KMS-11 (cell line): ENCODE data around the gene IQSEC1.

Experiments
- H2AFZ ChIP-seq: fragments of 200-600 bp; sonication (generic); 2 replicates; pipeline ENCODE4 v1.6.1; 2016; ENCODE audit warnings: antibody characterized with exemption, mixed run types, low read depth
- H3K27ac ChIP-seq: fragments of 200-600 bp; sonication (generic); 2 replicates; pipeline ENCODE4 v1.6.1; 2016; ENCODE audit warnings: mild to moderate bottlenecking, mixed run types
- H3K27me3 ChIP-seq: fragments of 200-600 bp; sonication (generic); 2 replicates; pipeline ENCODE4 v1.6.1; 2017; ENCODE audit warnings: mild to moderate bottlenecking, low read depth, mixed run types, moderate library complexity; ENCODE audit not compliant: insufficient read depth
- H3K36me3 ChIP-seq: fragments of 200-600 bp; sonication (generic); 2 replicates; pipeline ENCODE4 v1.6.1; 2017; ENCODE audit warnings: mild to moderate bottlenecking, mixed run types; ENCODE audit not compliant: insufficient read depth
- H3K4me1 ChIP-seq: fragments of 200-600 bp; sonication (generic); 2 replicates; pipeline ENCODE4 v1.6.1; 2016; ENCODE audit warnings: mild to moderate bottlenecking, low read depth, mixed run types; ENCODE audit not compliant: poor library complexity, severe bottlenecking
- H3K4me2 ChIP-seq: fragments of 200-600 bp; sonication (generic); 2 replicates; pipeline ENCODE4 v1.7.0; 2016; ENCODE audit warnings: mild to moderate bottlenecking, mixed run types
- H3K4me3 ChIP-seq: fragments of 200-600 bp; sonication (generic); IDR thresholded peaks from 2 replicates; pipeline ENCODE4 v1.6.1; 2017; ENCODE audit warnings: low read depth, low read length, mixed read lengths; ENCODE audit not compliant: insufficient read depth
- H3K79me2 ChIP-seq: fragments of 200-600 bp; sonication (generic); 2 replicates; pipeline ENCODE4 v1.6.1; 2016; ENCODE audit warnings: low read depth, mixed run types; ENCODE audit not compliant: insufficient read depth
- H3K9ac ChIP-seq: fragments of 200-600 bp; sonication (generic); 2 replicates; pipeline ENCODE4 v1.6.1; 2016; ENCODE audit warnings: mild to moderate bottlenecking, mixed run types
- H4K20me1 ChIP-seq: fragments of 200-600 bp; sonication (generic); 2 replicates; pipeline ENCODE4 v1.6.1; 2016; ENCODE audit warnings: mild to moderate bottlenecking, mixed run types; ENCODE audit not compliant: insufficient read depth
- CTCF ChIP-seq: fragments of 200-600 bp; sonication (generic); conservative IDR thresholded peaks from 2 replicates; pipeline ENCODE4 v1.6.1; 2017; ENCODE audit warnings: low read depth, mild to moderate bottlenecking, antibody characterized with exemption, low read length, moderate library complexity, mixed read lengths

IQSEC1 gene

GRCh38 chr3:12909710-12910109 is 163.5 kb downstream of the IQSEC1 start:
- Histone ChIP-seq H3K79me2 (no peaks in the 10 kb centered on the region), H3K4me1 (no peaks in the 10 kb centered on the region), H3K4me3 (no peak overlapping the region), H3K9ac (no peak overlapping the region), H3K36me3 (no peaks in the 10 kb centered on the region), H4K20me1 (no peaks in the 10 kb centered on the region), H3K27me3 (no peaks in the 10 kb centered on the region), H3K4me2 (no peak overlapping the region), H2AFZ (no peak overlapping the region), H3K27ac (no peak overlapping the region)
- TF ChIP-seq CTCF = no peak

- no peaks in the 10 kb centered on the region for H3K79me2 ChIP-seq
- H3K4me3 ChIP-seq = no peak overlapping the region
- H3K4me2 ChIP-seq = no peak overlapping the region
- no peak overlapping the region for H2AFZ ChIP-seq
- no peaks in the 10 kb centered on the region for H3K4me1 ChIP-seq
- no peaks in the 10 kb centered on the region for H3K36me3 ChIP-seq
- no peaks in the 10 kb centered on the region for H4K20me1 ChIP-seq
- TF ChIP-seq CTCF = no peak
- no peaks in the 10 kb centered on the region for H3K27me3 ChIP-seq
- no peak overlapping the region for H3K27ac ChIP-seq
- H3K9ac ChIP-seq = no peak overlapping the region
Observed at GRCh38 chr3:12908859-12909258, 164.4 kb downstream of the IQSEC1 start.

GRCh38 chr3:12908136-12908730 is 165.0 kb downstream of the IQSEC1 start:
- H3K27me3 ChIP-seq = no peaks in the 10 kb centered on the region
- H4K20me1 ChIP-seq = no peaks in the 10 kb centered on the region
- no peaks in the 10 kb centered on the region for H3K36me3 ChIP-seq
- H3K79me2 ChIP-seq = no peaks in the 10 kb centered on the region
- TF ChIP-seq CTCF = no peak
- H3K4me3 ChIP-seq = no peak overlapping the region
- H2AFZ ChIP-seq = no peak overlapping the region
- no peaks in the 10 kb centered on the region for H3K4me1 ChIP-seq
- no peak overlapping the region for H3K4me2 ChIP-seq
- H3K9ac ChIP-seq = no peak overlapping the region
- H3K27ac ChIP-seq = no peak overlapping the region

GRCh38 chr3:12907729-12908128 is 165.5 kb downstream of the IQSEC1 start:
- no peaks in the 10 kb centered on the region for H3K36me3 ChIP-seq
- H3K4me3 ChIP-seq = no peak overlapping the region
- no peak for TF ChIP-seq CTCF
- no peak overlapping the region for H2AFZ ChIP-seq
- H4K20me1 ChIP-seq = no peaks in the 10 kb centered on the region
- H3K27ac ChIP-seq = no peak overlapping the region
- H3K79me2 ChIP-seq = no peaks in the 10 kb centered on the region
- H3K4me1 ChIP-seq = no peaks in the 10 kb centered on the region
- no peak overlapping the region for H3K4me2 ChIP-seq
- H3K9ac ChIP-seq = no peak overlapping the region
- no peaks in the 10 kb centered on the region for H3K27me3 ChIP-seq
